ENCODE data around the gene ATXN1. TPM values are rescaled to one million over a fixed set of nuclear protein-coding genes. Genes with fewer than 3 reads are reported as not detected.
"Not testable (repeated sequence)": the region's sequence is repeated elsewhere in the genome, so short reads cannot be mapped to it uniquely, and the experiment has no call there.

Gene ATXN1
- total RNA-seq, 2 donors from 2014 or later = 121 to 135 TPM

- no peaks in the 10 kb centered on the region for H3K9me3 ChIP-seq (ENCODE audit: control insufficient read depth, low read length, poor library complexity, severe bottlenecking)
- DNase-seq = no peak
- H3K27me3 Mint-ChIP-seq = no peaks in the 10 kb centered on the region
- no peak overlapping the region for H3K4me3 Mint-ChIP-seq
- H3K4me1 Mint-ChIP-seq = peaks cover 6% of the 10 kb centered on the region
- ATAC-seq = no peak
- no peak overlapping the region for H3K27ac Mint-ChIP-seq
- peaks cover 2% of the 10 kb centered on the region for H3K36me3 Mint-ChIP-seq (ENCODE audit: low read depth)
These were observed 38.3 kb upstream of the ATXN1 start for GRCh38 chr6:16799279-16800193.

- H3K27ac Mint-ChIP-seq = no peak overlapping the region
- H3K36me3 Mint-ChIP-seq (ENCODE audit: low read depth) = peaks cover 3% of the 10 kb centered on the region
- H3K4me1 Mint-ChIP-seq = no peaks in the 10 kb centered on the region
- H3K4me3 Mint-ChIP-seq = no peak overlapping the region
- ATAC-seq = no peak
- no peaks in the 10 kb centered on the region for H3K9me3 ChIP-seq (ENCODE audit: control insufficient read depth, low read length, poor library complexity, severe bottlenecking)
- H3K27me3 Mint-ChIP-seq = no peaks in the 10 kb centered on the region
- no peak for DNase-seq
These were observed 32.7 kb upstream of the ATXN1 start for GRCh38 chr6:16793828-16794412.

DNA sequence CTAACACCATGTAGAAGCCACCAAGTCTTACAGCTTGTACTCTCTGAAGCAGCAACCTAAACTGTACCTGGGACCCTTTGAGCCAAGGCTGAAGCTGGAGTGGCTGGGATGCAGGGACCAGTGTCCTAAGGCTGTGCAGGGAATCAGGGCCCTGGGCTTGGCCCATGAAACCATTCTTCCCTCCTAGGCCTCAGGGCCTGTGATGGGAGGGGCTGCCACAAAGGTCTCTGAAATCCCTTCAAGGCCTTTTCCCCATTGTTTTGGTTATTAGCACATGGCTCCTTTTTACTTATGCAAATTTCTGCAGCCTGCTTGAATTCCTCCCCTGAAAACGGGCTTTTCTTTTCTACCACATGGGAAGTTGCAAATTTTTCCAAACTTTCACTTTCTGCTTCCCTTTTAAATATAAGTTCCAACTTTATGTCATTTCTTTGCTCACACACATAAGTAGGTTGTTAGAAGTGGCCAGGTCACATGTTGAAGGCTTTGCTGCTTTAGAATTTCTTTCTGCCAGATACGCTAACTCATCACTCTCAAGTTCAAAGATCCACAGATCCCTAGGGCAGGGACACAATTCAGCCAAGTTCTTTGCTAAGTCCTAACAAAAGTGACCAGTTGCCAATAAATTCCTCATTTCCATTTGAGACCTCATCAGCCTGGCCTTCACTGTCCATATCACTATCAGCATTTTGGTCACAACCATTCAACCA is 28.2 kb upstream of the ATXN1 start:
- Mint-ChIP-seq H3K4me1 (no peaks in the 10 kb centered on the region), H3K4me3 (no peak overlapping the region), H3K36me3 (ENCODE audit: low read depth) (peaks cover 7% of the 10 kb centered on the region), H3K27me3 (no peaks in the 10 kb centered on the region), H3K27ac (no peak overlapping the region)
- H3K9me3 ChIP-seq (ENCODE audit: control insufficient read depth, low read length, poor library complexity, severe bottlenecking) = no peaks in the 10 kb centered on the region
- ATAC-seq = no peak
- no peak for DNase-seq

DNA sequence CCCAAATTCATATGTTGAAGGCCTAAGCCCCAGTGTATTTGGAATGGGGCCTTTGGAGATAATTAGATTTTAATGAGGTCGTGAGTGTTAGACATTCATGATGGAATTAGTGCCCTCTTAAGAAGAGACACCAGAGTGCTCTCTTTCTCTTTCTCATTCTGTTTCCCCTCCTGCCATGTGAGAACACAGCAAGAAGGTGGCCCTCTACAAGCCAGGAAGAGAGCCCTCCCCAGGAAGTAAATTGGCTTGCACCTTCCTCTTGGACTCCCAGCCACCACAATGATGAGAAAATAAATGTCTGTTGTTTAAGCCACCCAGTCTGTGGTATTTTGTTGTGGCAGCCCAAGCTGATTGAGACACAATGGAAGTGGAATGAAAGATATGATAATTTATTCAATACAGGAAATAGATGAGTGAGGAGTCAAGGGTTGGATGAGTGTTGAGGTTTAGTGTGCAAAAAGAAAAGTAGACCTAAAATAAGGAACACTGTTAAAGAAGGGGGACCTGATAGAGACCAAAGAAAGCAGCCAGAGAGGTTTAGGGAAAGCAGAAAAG is 25.9 kb upstream of the ATXN1 start:
- no peak overlapping the region for H3K27ac Mint-ChIP-seq
- peaks cover under 1% of the 10 kb centered on the region for H3K27me3 Mint-ChIP-seq
- no peak for ATAC-seq

GRCh38 chr6:16785496-16785895 is 24.2 kb upstream of the ATXN1 start:
- peaks cover 14% of the 10 kb centered on the region for H3K27me3 Mint-ChIP-seq
- no peak overlapping the region for H3K27ac Mint-ChIP-seq
- H3K9me3 ChIP-seq (ENCODE audit: control insufficient read depth, low read length, poor library complexity, severe bottlenecking) = no peaks in the 10 kb centered on the region
- no peaks in the 10 kb centered on the region for H3K4me1 Mint-ChIP-seq
- ATAC-seq = no peak
- H3K4me3 Mint-ChIP-seq = no peak overlapping the region
- H3K36me3 Mint-ChIP-seq (ENCODE audit: low read depth) = peaks cover 4% of the 10 kb centered on the region
- DNase-seq = no peak

More for the DNA sequence above, 25.9 kb upstream of the ATXN1 start:
- H3K4me1 Mint-ChIP-seq = no peaks in the 10 kb centered on the region
- no peaks in the 10 kb centered on the region for H3K9me3 ChIP-seq (ENCODE audit: control insufficient read depth, low read length, poor library complexity, severe bottlenecking)
- H3K4me3 Mint-ChIP-seq = no peak overlapping the region
- no peak for DNase-seq
- H3K36me3 Mint-ChIP-seq (ENCODE audit: low read depth) = peaks cover 7% of the 10 kb centered on the region

- H3K27ac Mint-ChIP-seq = not testable (repeated sequence)
- H3K27me3 Mint-ChIP-seq = peaks cover 14% of the 10 kb centered on the region
These were observed 23.7 kb upstream of the ATXN1 start for GRCh38 chr6:16784957-16785356.

DNA sequence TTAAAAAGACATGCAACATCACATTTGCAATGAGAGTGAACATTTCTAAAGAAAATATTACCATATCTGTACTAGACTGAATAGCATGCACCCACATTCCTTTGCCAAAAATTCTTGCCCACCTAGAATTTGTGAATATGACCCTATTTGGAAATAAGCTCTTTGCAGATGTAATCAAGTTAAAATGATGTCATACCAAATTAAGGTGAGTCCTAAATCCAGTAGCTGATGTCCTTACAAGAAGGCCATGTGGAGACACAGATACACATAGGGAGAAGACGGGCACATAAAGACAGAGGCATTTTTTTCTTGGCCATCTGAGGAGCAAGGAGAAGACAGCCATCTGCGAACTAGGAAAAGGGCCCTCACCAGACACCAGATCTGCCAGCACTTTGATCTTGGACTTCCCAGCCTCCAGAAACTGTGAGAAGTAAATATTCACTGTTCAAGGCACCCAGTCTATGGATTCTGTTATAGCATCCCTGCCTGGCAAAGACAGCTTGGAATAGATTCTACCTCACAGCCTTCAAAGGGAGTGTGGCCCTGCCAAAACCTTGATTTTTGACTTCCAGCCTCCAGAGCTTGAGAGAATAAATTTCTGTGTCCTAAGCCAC is 22.8 kb upstream of the ATXN1 start:
- peaks cover 21% of the 10 kb centered on the region for H3K27me3 Mint-ChIP-seq
- ATAC-seq = no peak
- peaks cover 4% of the 10 kb centered on the region for H3K36me3 Mint-ChIP-seq (ENCODE audit: low read depth)

More at GRCh38 chr6:16784957-16785356, 23.7 kb upstream of the ATXN1 start:
- not testable (repeated sequence) for H3K4me1 Mint-ChIP-seq; H3K9me3 ChIP-seq (ENCODE audit: control insufficient read depth, low read length, poor library complexity, severe bottlenecking); H3K4me3 Mint-ChIP-seq; DNase-seq; H3K36me3 Mint-ChIP-seq (ENCODE audit: low read depth); ATAC-seq

DNA sequence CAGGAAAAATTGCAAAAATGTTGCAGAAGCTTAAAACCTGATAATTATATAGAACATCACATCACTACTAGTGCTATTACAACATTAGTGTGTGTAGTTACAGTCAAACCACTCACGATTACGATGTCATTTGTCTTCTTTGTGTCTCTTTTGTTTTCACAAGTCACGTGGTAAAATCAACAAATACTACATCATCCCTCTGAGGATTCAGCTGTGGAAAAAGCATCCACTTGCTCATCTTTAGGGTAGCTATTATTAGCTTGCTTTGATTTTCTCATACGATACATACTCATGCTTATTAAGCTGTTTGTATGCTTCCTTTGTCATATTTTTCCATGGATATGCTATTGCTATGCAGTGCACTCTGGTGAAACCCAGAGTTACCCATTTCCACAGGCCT is 22.2 kb upstream of the ATXN1 start:
- H3K9me3 ChIP-seq (ENCODE audit: control insufficient read depth, low read length, poor library complexity, severe bottlenecking) = no peaks in the 10 kb centered on the region
- Mint-ChIP-seq H3K4me3 (no peak overlapping the region), H3K27ac (no peak overlapping the region), H3K4me1 (no peaks in the 10 kb centered on the region), H3K27me3 (peaks cover 21% of the 10 kb centered on the region), H3K36me3 (ENCODE audit: low read depth) (peaks cover 4% of the 10 kb centered on the region)
- ATAC-seq = no peak
- no peak for DNase-seq

More for the DNA sequence above, 22.8 kb upstream of the ATXN1 start:
- Mint-ChIP-seq H3K4me1 (no peaks in the 10 kb centered on the region), H3K27ac (no peak overlapping the region), H3K4me3 (no peak overlapping the region)
- no peak for DNase-seq
- H3K9me3 ChIP-seq (ENCODE audit: control insufficient read depth, low read length, poor library complexity, severe bottlenecking) = no peaks in the 10 kb centered on the region

DNA sequence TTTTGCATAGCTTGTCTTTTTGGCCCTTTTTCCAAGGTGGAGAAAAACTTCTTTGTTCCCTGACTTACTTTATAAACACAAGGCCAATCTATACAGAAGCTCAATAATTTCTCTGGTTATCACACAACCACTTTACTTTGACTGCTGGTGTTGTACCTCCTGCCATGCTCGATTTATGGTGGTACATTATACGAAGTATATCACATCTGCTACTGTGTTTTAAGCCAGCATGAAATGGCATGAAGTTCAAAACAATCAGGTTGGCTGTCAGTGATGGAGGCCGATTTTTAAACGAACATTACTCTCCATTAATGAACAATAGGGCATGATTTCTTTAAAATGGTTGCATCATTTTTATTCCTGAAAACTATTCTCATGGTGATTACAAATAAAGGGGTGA is 21.0 kb upstream of the ATXN1 start:
- no peak for ATAC-seq
- H3K9me3 ChIP-seq (ENCODE audit: control insufficient read depth, low read length, poor library complexity, severe bottlenecking) = no peaks in the 10 kb centered on the region
- Mint-ChIP-seq H3K36me3 (ENCODE audit: low read depth) (peaks cover 2% of the 10 kb centered on the region), H3K27me3 (peaks cover 23% of the 10 kb centered on the region), H3K4me3 (no peak overlapping the region), H3K4me1 (no peaks in the 10 kb centered on the region), H3K27ac (no peak overlapping the region)
- DNase-seq = no peak

GRCh38 chr6:16781348-16782169 is 20.3 kb upstream of the ATXN1 start:
- no peak for DNase-seq
- no peaks in the 10 kb centered on the region for H3K4me1 Mint-ChIP-seq
- peaks cover 2% of the 10 kb centered on the region for H3K36me3 Mint-ChIP-seq (ENCODE audit: low read depth)
- H3K9me3 ChIP-seq (ENCODE audit: control insufficient read depth, low read length, poor library complexity, severe bottlenecking) = no peaks in the 10 kb centered on the region
- peaks cover 27% of the 10 kb centered on the region for H3K27me3 Mint-ChIP-seq
- ATAC-seq = no peak
- no peak overlapping the region for H3K27ac Mint-ChIP-seq
- H3K4me3 Mint-ChIP-seq = no peak overlapping the region

DNA sequence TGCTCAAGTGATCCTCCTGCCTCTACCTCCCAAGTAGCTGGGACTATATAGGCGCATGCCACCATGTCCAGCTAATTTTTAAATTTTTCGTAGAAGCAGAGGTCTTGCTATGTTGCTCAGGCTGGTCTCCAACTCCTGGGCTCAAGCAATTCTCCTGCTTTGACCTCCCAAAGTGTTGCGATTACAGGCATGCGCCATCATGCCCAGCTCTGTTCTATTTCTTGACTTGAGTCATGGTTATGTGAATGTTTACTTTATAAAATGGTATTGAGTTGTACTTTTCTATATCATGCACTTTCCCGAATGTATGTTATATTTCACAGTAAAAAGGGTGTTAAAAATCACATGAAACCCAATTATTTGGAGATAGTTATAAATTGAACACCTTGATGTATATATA is 17.3 kb upstream of the ATXN1 start:
- DNase-seq (no peak), ATAC-seq (no peak)
- H3K4me3 Mint-ChIP-seq = no peak overlapping the region
- H3K4me1 Mint-ChIP-seq = no peaks in the 10 kb centered on the region
- no peaks in the 10 kb centered on the region for H3K9me3 ChIP-seq (ENCODE audit: control insufficient read depth, low read length, poor library complexity, severe bottlenecking)
- H3K27me3 Mint-ChIP-seq = peaks cover 27% of the 10 kb centered on the region
- H3K36me3 Mint-ChIP-seq (ENCODE audit: low read depth) = peaks cover 2% of the 10 kb centered on the region
- H3K27ac Mint-ChIP-seq = no peak overlapping the region

- peaks cover 5% of the 10 kb centered on the region for H3K36me3 Mint-ChIP-seq (ENCODE audit: low read depth)
- H3K27ac Mint-ChIP-seq = no peak overlapping the region
- H3K9me3 ChIP-seq (ENCODE audit: control insufficient read depth, low read length, poor library complexity, severe bottlenecking) = no peaks in the 10 kb centered on the region
- H3K27me3 Mint-ChIP-seq = peaks cover 27% of the 10 kb centered on the region
- no peak overlapping the region for H3K4me3 Mint-ChIP-seq
- ATAC-seq = no peak
- DNase-seq = no peak
- no peaks in the 10 kb centered on the region for H3K4me1 Mint-ChIP-seq
These were observed 16.5 kb upstream of the ATXN1 start for GRCh38 chr6:16777794-16778193.
